H1 (cell line): ENCODE data around the gene RNF224. TPM values are rescaled to one million over a fixed set of nuclear protein-coding genes. Genes with fewer than 3 reads are reported as not detected.

Source experiments
- CTCF ChIA-PET: fragments of 300-600 bp; sonication (Branson Sonifier 250); formaldehyde crosslinking; loops from one replicate; lab custom pipeline; 2021; ENCODE audit not compliant: partially characterized antibody; lab: Charles Lee
- POLR2A ChIA-PET: fragments of 300-600 bp; sonication (Branson Sonifier 250); formaldehyde crosslinking; loops from one replicate; lab custom pipeline; 2021; ENCODE audit warnings: inconsistent platforms; ENCODE audit not compliant: partially characterized antibody; lab: Charles Lee
- DNase-seq, 2 experiments: peaks; one replicate each; pipeline versions ENCODE4 v3.0.0 to v3.0.0-alpha.2; 2010 to 2022; ENCODE audit warnings: low spot score in 2 of 2, low read depth in 1 of 2, mixed read lengths in 1 of 2
- FAIRE-seq: peaks from 2 replicates; lab custom pipeline; 2011; peaks lifted over from hg19 to GRCh38; lab: Jason Lieb, UNC
- H2AFZ ChIP-seq: 2 replicates; pipeline ENCODE4 v1.8.1; 2012; ENCODE audit warnings: low read length, inconsistent platforms
- H2AK5ac ChIP-seq: 2 replicates; pipeline ENCODE4 v1.6.1; 2013; ENCODE audit warnings: low read depth, low read length
- H2BK120ac ChIP-seq: replicated peaks from 2 replicates; pipeline ENCODE3; 2013; ENCODE audit warnings: low read depth, low read length, inconsistent platforms
- H2BK12ac ChIP-seq: 2 replicates; pipeline ENCODE4 v1.6.1; 2013; ENCODE audit warnings: low read depth, low read length
- H2BK15ac ChIP-seq: 2 replicates; pipeline ENCODE4 v1.6.1; 2013; ENCODE audit warnings: low read length
- H2BK20ac ChIP-seq: 2 replicates; pipeline ENCODE4 v1.6.1; 2013; ENCODE audit warnings: low read length
- H2BK5ac ChIP-seq: 2 replicates; pipeline ENCODE4 v1.6.1; 2013; ENCODE audit warnings: low read depth, low read length
- H3K14ac ChIP-seq: 2 replicates; pipeline ENCODE4 v1.6.1; 2013; ENCODE audit warnings: inconsistent platforms; ENCODE audit not compliant: insufficient read length
- H3K18ac ChIP-seq: 2 replicates; pipeline ENCODE4 v1.6.1; 2013; ENCODE audit warnings: low read length; ENCODE audit errors: extremely low read depth
- H3K23ac ChIP-seq: 2 replicates; pipeline ENCODE4 v1.6.1; 2013; ENCODE audit warnings: inconsistent platforms; ENCODE audit not compliant: insufficient read length
- H3K23me2 ChIP-seq: 2 replicates; pipeline ENCODE4 v1.6.1; 2013; ENCODE audit warnings: low read depth, low read length
- H3K27ac ChIP-seq: 2 replicates; pipeline ENCODE4 v1.6.1; 2011; ENCODE audit warnings: low read depth, low read length, inconsistent platforms
- H3K27me3 ChIP-seq, 4 experiments: replicated peaks in 1 of 4; 1 replicate in 1 of 4; 2 replicates in 3 of 4; pipeline versions ENCODE4 v1.6.1 to v1.8.1; 2011 to 2013; ENCODE audit warnings: low read length in 3 of 4, mild to moderate bottlenecking in 3 of 4, inconsistent platforms in 2 of 4, mixed read lengths in 2 of 4, moderate library complexity in 1 of 4; ENCODE audit not compliant: control insufficient read depth in 3 of 4, insufficient read depth in 3 of 4; ENCODE audit errors: extremely low read depth in 1 of 4
- H3K36me3 ChIP-seq, 4 experiments: 2 replicates each; pipeline versions ENCODE4 v1.6.1 to v1.8.1; 2011 to 2013; ENCODE audit warnings: mild to moderate bottlenecking in 4 of 4, low read length in 3 of 4, moderate library complexity in 2 of 4, control low read depth in 1 of 4, inconsistent platforms in 1 of 4; ENCODE audit not compliant: insufficient read depth in 4 of 4, control insufficient read depth in 2 of 4
- H3K4ac ChIP-seq: replicated peaks from 2 replicates; pipeline ENCODE3; 2013; ENCODE audit warnings: low read length, low read depth, mixed read lengths, inconsistent platforms; ENCODE audit not compliant: insufficient read length
- H3K4me1 ChIP-seq, 4 experiments: replicated peaks in 1 of 4; 1 replicate in 1 of 4; 2 replicates in 3 of 4; pipeline versions ENCODE4 v1.6.1 to v1.8.1; 2011 to 2013; ENCODE audit warnings: low read length in 3 of 4, inconsistent platforms in 2 of 4, mixed read lengths in 1 of 4; ENCODE audit not compliant: insufficient read depth in 4 of 4, control insufficient read depth in 3 of 4
- H3K4me2 ChIP-seq, 2 experiments: 2 replicates each; pipeline versions ENCODE4 v1.6.1 to v1.8.1; 2011 to 2013; ENCODE audit warnings: low read depth in 2 of 2, low read length in 2 of 2, control low read depth in 1 of 2, inconsistent platforms in 1 of 2, mild to moderate bottlenecking in 1 of 2; ENCODE audit not compliant: insufficient read depth in 1 of 2
- H3K4me3 ChIP-seq, 4 experiments: fragments of 200-600, 300-600 bp in 1 of 4; sonication (generic), shearing (Covaris generic), sonication (Bioruptor Twin) in 1 of 4; 2 replicates each; pipeline versions ENCODE4 v1.5.1 to v1.8.1; 2011 to 2016; ENCODE audit warnings: low read length in 4 of 4, low read depth in 3 of 4, control low read depth in 2 of 4, inconsistent platforms in 2 of 4, mild to moderate bottlenecking in 2 of 4, mixed read lengths in 1 of 4, moderate library complexity in 1 of 4; ENCODE audit not compliant: insufficient read depth in 2 of 4; ENCODE audit errors: extremely low read depth in 1 of 4
- H3K56ac ChIP-seq: replicated peaks from 2 replicates; pipeline ENCODE3; 2013; ENCODE audit warnings: low read depth, mild to moderate bottlenecking, mixed read lengths, low read length, inconsistent platforms; ENCODE audit not compliant: insufficient read length
- H3K79me1 ChIP-seq: 2 replicates; pipeline ENCODE4 v1.6.1; 2013; ENCODE audit warnings: low read depth, low read length, control low read depth
- H3K79me2 ChIP-seq, 2 experiments: 2 replicates each; pipeline versions ENCODE4 v1.6.1 to v1.8.1; 2012 to 2013; ENCODE audit warnings: low read length in 2 of 2, mild to moderate bottlenecking in 2 of 2, inconsistent platforms in 1 of 2; ENCODE audit not compliant: insufficient read depth in 2 of 2, control insufficient read depth in 1 of 2
- H3K9ac ChIP-seq, 4 experiments: replicated peaks in 1 of 4; 1 replicate in 1 of 4; 2 replicates in 3 of 4; pipeline versions ENCODE4 v1.6.1 to v1.8.1; 2011 to 2013; ENCODE audit warnings: low read depth in 3 of 4, low read length in 3 of 4, control low read depth in 2 of 4, mild to moderate bottlenecking in 2 of 4, moderate library complexity in 2 of 4, inconsistent platforms in 1 of 4; ENCODE audit errors: extremely low read depth in 1 of 4
- H3K9me3 ChIP-seq, 2 experiments: 2 replicates each; pipeline versions ENCODE4 v1.6.1 to v1.8.1; 2012 to 2013; ENCODE audit warnings: mild to moderate bottlenecking in 2 of 2, moderate library complexity in 2 of 2, control low read depth in 1 of 2, inconsistent platforms in 1 of 2, low read depth in 1 of 2, low read length in 1 of 2, mixed read lengths in 1 of 2; ENCODE audit not compliant: insufficient read depth in 2 of 2
- H4K20me1 ChIP-seq, 2 experiments: replicated peaks in 1 of 2; 2 replicates each; pipeline versions ENCODE3 to v1.8.1; 2011 to 2013; ENCODE audit warnings: inconsistent platforms in 2 of 2, low read length in 2 of 2, mild to moderate bottlenecking in 1 of 2; ENCODE audit not compliant: insufficient read depth in 2 of 2, control insufficient read depth in 1 of 2
- H4K5ac ChIP-seq: 2 replicates; pipeline ENCODE4 v1.6.1; 2013; ENCODE audit warnings: low read length, low read depth, mixed read lengths, inconsistent platforms; ENCODE audit not compliant: insufficient read length
- H4K8ac ChIP-seq: 2 replicates; pipeline ENCODE4 v1.8.0; 2013; ENCODE audit warnings: mild to moderate bottlenecking, moderate library complexity, low read length, inconsistent platforms; ENCODE audit not compliant: insufficient read depth; ENCODE audit errors: extremely low read depth
- H4K91ac ChIP-seq: replicated peaks from 2 replicates; pipeline ENCODE3; 2013; ENCODE audit warnings: low read length, mixed read lengths, inconsistent platforms; ENCODE audit not compliant: insufficient read length
- CTCF ChIP-seq, 3 experiments: IDR thresholded peaks; 1 replicate in 2 of 3; 2 replicates in 1 of 3; pipeline versions ENCODE4 v1.5.1 to v1.6.1; 2011; ENCODE audit warnings: low read length in 3 of 3, mild to moderate bottlenecking in 3 of 3, inconsistent platforms in 2 of 3, low read depth in 1 of 3, moderate library complexity in 1 of 3; ENCODE audit not compliant: insufficient read depth in 1 of 3; ENCODE audit errors: control extremely low read depth in 1 of 3
- POLR2AphosphoS5 ChIP-seq: IDR thresholded peaks from 2 replicates; pipeline ENCODE4 v1.6.1; 2011; ENCODE audit warnings: low read depth, low read length
- RAD21 ChIP-seq, 2 experiments: IDR thresholded peaks in 1 of 2; conservative IDR thresholded peaks in 1 of 2; 2 replicates each; pipeline ENCODE4 v1.6.1; 2011; ENCODE audit warnings: low read depth in 2 of 2, low read length in 2 of 2, improper control_type of control experiment in 1 of 2, inconsistent platforms in 1 of 2, mild to moderate bottlenecking in 1 of 2, moderate library complexity in 1 of 2
- WGBS, 2 experiments: shearing (Covaris generic) in 1 of 2; methylation state at CpG; one replicate each; pipeline versions ENCODE4 v1.1.6 to v1.1.7; 2013 to 2015; ENCODE audit warnings: low lambda C conversion rate in 2 of 2, mixed read lengths in 2 of 2, inconsistent platforms in 1 of 2, low coverage in 1 of 2, missing lambda C conversion rate in 1 of 2; ENCODE audit not compliant: insufficient replicate concordance in 2 of 2, insufficient coverage in 1 of 2, insufficient read length in 1 of 2; ENCODE audit errors: extremely low coverage in 1 of 2, missing lambda C conversion rate in 1 of 2; 5-methylcytosine and 5-hydroxymethylcytosine counted together
- polyA plus RNA-seq, 7 experiments: library from polyadenylated mRNA; depleted of rRNA in 3 of 7; stranded (reverse) in 5 of 7; unstranded in 2 of 7; fragments of >200 nt in 5 of 7; fragments of 200-250 nt in 2 of 7; gene quantifications; 1 replicate in 5 of 7; 2 replicates in 1 of 7; 4 replicates in 1 of 7; pipeline versions ENCODE4 v1.2.1 to v1.2.3, GENCODE V29; 2011 to 2013; ENCODE audit warnings: missing spikeins in 2 of 7, mixed read lengths in 2 of 7
- total RNA-seq: library from RNA; stranded (reverse); fragmentation: NEBNext Ultra II Directional; extraction: Animal tissue kit (Norgen Biotek cat#: 25700); gene quantifications from 2 replicates; pipeline ENCODE4 v1.2.1, GENCODE V29; 2021

The RNF224 gene
- total and polyA plus RNA-seq, 2 of the 8 experiments (the other 6 are each of a cell fraction or from before 2014, with no cell fraction given) = 0.24 TPM; not detected in 1

GRCh38 chr9:137235424-137236237, 8.3 kb downstream of the RNF224 start:
- no peak overlapping the region for H2BK5ac ChIP-seq
- H4K8ac ChIP-seq = 0 out of 2 replicates have a peak overlapping the region, but pooled peaks have one; percentile 25
- peaks cover 0 to 7% of the 10 kb centered on the region in 2 experiments; a peak in 1 of 4 replicates for H3K79me2 ChIP-seq
- TF ChIP-seq RAD21 (IDR thresholded peaks at IDR 0.05 in 1 of 2, conservative IDR thresholded peaks at IDR 0.05 in 1 of 2; ENCODE audit: low read depth in 2 of 2, low read length in 2 of 2) (peak in 1 of 2 experiments; percentile 13; a peak in 1 of 4 replicates), CTCF (IDR thresholded peaks at IDR 0.05; ENCODE audit: control extremely low read depth in 1 of 3, insufficient read depth in 1 of 3, low read depth in 1 of 3, low read length in 3 of 3) (peak in 1 of 3 experiments; percentile 38; a peak in 2 of 4 replicates), POLR2AphosphoS5 (no peak)
- TF ChIP-seq, all 59 proteins: peak for 2
- H3K9me3 ChIP-seq = no peaks in the 10 kb centered on the region
- ChIA-PET CTCF (interaction anchor here (0.6 to 20.2 kb wide), 27 partner anchors 9 to 183 kb away, joined by 3 to 204 read pairs (median 6); partner anchors contain the start of genes ANAPC2, CYSRT1, LRRC26 and NDOR1), POLR2A (interaction anchor here (1.0 to 69.9 kb wide), 3 partner anchors 1 to 72 kb away, joined by 3 to 1462 read pairs (median 1462); partner anchors contain the start of genes CYSRT1, NDOR1, NELFB and RNF208)
- H3K79me1 ChIP-seq = no peaks in the 10 kb centered on the region
- no peak overlapping the region for H3K23ac ChIP-seq
- peak overlapping the region; percentile 53 for H3K4ac ChIP-seq
- H3K4me3 ChIP-seq = no peak overlapping the region
- H4K5ac ChIP-seq = no peak overlapping the region
- WGBS, 2 experiments = 87% methylated on average over 25 of the region's 35 CpGs; no CpG with 5 or more reads in 1 of the 2 experiments
- no peak for FAIRE-seq
- no peak for DNase-seq
- no peak overlapping the region for H2BK20ac ChIP-seq
- no peak overlapping the region for H4K91ac ChIP-seq
- peaks cover 5% of the 10 kb centered on the region; the same call in 1 of the 2 replicates for H3K23me2 ChIP-seq
- no peak overlapping the region for H2BK12ac ChIP-seq
- H3K4me2 ChIP-seq = no peak overlapping the region
- peaks cover 0 to 12% (median 8%) of the 10 kb centered on the region in 4 experiments; a peak in 6 of 7 replicates for H3K4me1 ChIP-seq
- H4K20me1 ChIP-seq = peaks cover 6 to 8% of the 10 kb centered on the region in 2 experiments
- H3K9ac ChIP-seq = no peak overlapping the region
- no peak overlapping the region for H3K14ac ChIP-seq
- H3K36me3 ChIP-seq = no peaks in the 10 kb centered on the region
- H2BK15ac ChIP-seq = 0 out of 2 replicates have a peak overlapping the region, but pooled peaks have one; percentile 72
- H3K56ac ChIP-seq = no peak overlapping the region
- H2BK120ac ChIP-seq = no peak overlapping the region
- H2AK5ac ChIP-seq = no peak overlapping the region
- H3K18ac ChIP-seq = no peak overlapping the region
- H3K27me3 ChIP-seq = no peaks in the 10 kb centered on the region
- no peak overlapping the region for H2AFZ ChIP-seq
- H3K27ac ChIP-seq = no peak overlapping the region
